H1 (cell line): ENCODE data around the gene ANK3. TPM values are rescaled to one million over a fixed set of nuclear protein-coding genes. Genes with fewer than 3 reads are reported as not detected.

ENCODE experiments used
- BACH1 ChIP-seq: IDR thresholded peaks from 2 replicates; pipeline ENCODE4 v1.6.1; 2012; ENCODE audit warnings: low read length, improper control_type of control experiment
- HDAC2 ChIP-seq, 2 experiments: fragments of 300-600 bp in 1 of 2; sonication (generic) in 1 of 2; IDR thresholded peaks; 2 replicates each; pipeline ENCODE4 v1.6.1; 2011 to 2012; ENCODE audit warnings: low read depth in 2 of 2, low read length in 2 of 2, mild to moderate bottlenecking in 2 of 2, moderate library complexity in 2 of 2, borderline replicate concordance in 1 of 2, inconsistent platforms in 1 of 2
- JUN ChIP-seq: IDR thresholded peaks from 2 replicates; pipeline ENCODE4 v1.6.1; 2011; ENCODE audit warnings: low read depth, mild to moderate bottlenecking, improper control_type of control experiment, low read length
- NANOG ChIP-seq: IDR thresholded peaks from 2 replicates; pipeline ENCODE4 v1.6.1; 2011; ENCODE audit warnings: low read length, low read depth, mild to moderate bottlenecking, inconsistent platforms; ENCODE audit not compliant: insufficient read depth, poor library complexity, severe bottlenecking
- SP2 ChIP-seq: IDR thresholded peaks from 2 replicates; pipeline ENCODE4 v1.6.1; 2012; ENCODE audit warnings: mild to moderate bottlenecking, low read length, inconsistent platforms
- SP4 ChIP-seq: IDR thresholded peaks from 2 replicates; pipeline ENCODE4 v1.6.1; 2012; ENCODE audit warnings: low read length, inconsistent platforms
- TAF1 ChIP-seq: IDR thresholded peaks from 2 replicates; pipeline ENCODE4 v1.6.1; 2011; ENCODE audit warnings: mild to moderate bottlenecking, low read depth, low read length
- TAF7 ChIP-seq: optimal IDR thresholded peaks from 2 replicates; pipeline ENCODE3; 2011; ENCODE audit warnings: low read depth, mild to moderate bottlenecking, inconsistent platforms, low read length, moderate library complexity, borderline replicate concordance
- polyA plus RNA-seq, 7 experiments: library from polyadenylated mRNA; depleted of rRNA in 3 of 7; stranded (reverse) in 5 of 7; unstranded in 2 of 7; fragments of >200 nt in 5 of 7; fragments of 200-250 nt in 2 of 7; gene quantifications; 1 replicate in 5 of 7; 2 replicates in 1 of 7; 4 replicates in 1 of 7; pipeline versions ENCODE4 v1.2.1 to v1.2.3, GENCODE V29; 2011 to 2013; ENCODE audit warnings: missing spikeins in 2 of 7, mixed read lengths in 2 of 7
- total RNA-seq: library from RNA; stranded (reverse); fragmentation: NEBNext Ultra II Directional; extraction: Animal tissue kit (Norgen Biotek cat#: 25700); gene quantifications from 2 replicates; pipeline ENCODE4 v1.2.1, GENCODE V29; 2021
- TF ChIP-seq, protein P1 (sequence below): fragments of 300-600 bp; sonication (generic); IDR thresholded peaks from 2 replicates; pipeline ENCODE4 v1.7.1; 2012; ENCODE audit warnings: low read length, moderate library complexity, mild to moderate bottlenecking, inconsistent platforms; ENCODE audit not compliant: insufficient replicate concordance

ANK3 gene
- total and polyA plus RNA-seq, 2 of the 8 experiments (the other 6 are each of a cell fraction or from before 2014, with no cell fraction given), result 18.1 to 67.9 TPM

DNA sequence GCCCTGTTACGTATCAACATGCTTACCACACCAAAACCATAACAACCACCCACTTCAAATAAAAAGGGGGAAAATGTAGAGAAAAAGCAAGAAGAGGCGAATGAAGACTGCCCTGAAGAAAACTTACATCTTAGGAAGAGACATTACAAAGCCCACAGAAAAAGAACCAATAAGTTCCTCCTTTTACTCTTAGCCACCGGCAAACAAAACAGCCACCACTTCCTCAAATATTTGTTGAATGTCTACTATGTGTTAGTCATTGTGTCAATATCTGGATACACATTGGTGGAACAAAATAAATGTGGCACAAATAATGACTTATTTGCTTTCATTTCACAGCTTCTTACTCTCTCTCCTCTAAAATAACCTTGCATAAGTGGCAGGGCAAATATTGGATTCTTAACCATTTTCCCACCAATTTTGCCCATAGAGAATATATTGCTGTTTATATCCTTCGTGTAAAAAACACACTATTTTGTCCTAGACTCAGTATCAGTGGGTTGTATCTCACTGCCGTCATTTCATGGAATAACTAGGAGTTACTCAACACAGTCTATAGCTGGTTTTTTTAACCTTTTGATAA is 106.8 kb downstream of the ANK3 start (continued):
- TF ChIP-seq, protein P1, sequence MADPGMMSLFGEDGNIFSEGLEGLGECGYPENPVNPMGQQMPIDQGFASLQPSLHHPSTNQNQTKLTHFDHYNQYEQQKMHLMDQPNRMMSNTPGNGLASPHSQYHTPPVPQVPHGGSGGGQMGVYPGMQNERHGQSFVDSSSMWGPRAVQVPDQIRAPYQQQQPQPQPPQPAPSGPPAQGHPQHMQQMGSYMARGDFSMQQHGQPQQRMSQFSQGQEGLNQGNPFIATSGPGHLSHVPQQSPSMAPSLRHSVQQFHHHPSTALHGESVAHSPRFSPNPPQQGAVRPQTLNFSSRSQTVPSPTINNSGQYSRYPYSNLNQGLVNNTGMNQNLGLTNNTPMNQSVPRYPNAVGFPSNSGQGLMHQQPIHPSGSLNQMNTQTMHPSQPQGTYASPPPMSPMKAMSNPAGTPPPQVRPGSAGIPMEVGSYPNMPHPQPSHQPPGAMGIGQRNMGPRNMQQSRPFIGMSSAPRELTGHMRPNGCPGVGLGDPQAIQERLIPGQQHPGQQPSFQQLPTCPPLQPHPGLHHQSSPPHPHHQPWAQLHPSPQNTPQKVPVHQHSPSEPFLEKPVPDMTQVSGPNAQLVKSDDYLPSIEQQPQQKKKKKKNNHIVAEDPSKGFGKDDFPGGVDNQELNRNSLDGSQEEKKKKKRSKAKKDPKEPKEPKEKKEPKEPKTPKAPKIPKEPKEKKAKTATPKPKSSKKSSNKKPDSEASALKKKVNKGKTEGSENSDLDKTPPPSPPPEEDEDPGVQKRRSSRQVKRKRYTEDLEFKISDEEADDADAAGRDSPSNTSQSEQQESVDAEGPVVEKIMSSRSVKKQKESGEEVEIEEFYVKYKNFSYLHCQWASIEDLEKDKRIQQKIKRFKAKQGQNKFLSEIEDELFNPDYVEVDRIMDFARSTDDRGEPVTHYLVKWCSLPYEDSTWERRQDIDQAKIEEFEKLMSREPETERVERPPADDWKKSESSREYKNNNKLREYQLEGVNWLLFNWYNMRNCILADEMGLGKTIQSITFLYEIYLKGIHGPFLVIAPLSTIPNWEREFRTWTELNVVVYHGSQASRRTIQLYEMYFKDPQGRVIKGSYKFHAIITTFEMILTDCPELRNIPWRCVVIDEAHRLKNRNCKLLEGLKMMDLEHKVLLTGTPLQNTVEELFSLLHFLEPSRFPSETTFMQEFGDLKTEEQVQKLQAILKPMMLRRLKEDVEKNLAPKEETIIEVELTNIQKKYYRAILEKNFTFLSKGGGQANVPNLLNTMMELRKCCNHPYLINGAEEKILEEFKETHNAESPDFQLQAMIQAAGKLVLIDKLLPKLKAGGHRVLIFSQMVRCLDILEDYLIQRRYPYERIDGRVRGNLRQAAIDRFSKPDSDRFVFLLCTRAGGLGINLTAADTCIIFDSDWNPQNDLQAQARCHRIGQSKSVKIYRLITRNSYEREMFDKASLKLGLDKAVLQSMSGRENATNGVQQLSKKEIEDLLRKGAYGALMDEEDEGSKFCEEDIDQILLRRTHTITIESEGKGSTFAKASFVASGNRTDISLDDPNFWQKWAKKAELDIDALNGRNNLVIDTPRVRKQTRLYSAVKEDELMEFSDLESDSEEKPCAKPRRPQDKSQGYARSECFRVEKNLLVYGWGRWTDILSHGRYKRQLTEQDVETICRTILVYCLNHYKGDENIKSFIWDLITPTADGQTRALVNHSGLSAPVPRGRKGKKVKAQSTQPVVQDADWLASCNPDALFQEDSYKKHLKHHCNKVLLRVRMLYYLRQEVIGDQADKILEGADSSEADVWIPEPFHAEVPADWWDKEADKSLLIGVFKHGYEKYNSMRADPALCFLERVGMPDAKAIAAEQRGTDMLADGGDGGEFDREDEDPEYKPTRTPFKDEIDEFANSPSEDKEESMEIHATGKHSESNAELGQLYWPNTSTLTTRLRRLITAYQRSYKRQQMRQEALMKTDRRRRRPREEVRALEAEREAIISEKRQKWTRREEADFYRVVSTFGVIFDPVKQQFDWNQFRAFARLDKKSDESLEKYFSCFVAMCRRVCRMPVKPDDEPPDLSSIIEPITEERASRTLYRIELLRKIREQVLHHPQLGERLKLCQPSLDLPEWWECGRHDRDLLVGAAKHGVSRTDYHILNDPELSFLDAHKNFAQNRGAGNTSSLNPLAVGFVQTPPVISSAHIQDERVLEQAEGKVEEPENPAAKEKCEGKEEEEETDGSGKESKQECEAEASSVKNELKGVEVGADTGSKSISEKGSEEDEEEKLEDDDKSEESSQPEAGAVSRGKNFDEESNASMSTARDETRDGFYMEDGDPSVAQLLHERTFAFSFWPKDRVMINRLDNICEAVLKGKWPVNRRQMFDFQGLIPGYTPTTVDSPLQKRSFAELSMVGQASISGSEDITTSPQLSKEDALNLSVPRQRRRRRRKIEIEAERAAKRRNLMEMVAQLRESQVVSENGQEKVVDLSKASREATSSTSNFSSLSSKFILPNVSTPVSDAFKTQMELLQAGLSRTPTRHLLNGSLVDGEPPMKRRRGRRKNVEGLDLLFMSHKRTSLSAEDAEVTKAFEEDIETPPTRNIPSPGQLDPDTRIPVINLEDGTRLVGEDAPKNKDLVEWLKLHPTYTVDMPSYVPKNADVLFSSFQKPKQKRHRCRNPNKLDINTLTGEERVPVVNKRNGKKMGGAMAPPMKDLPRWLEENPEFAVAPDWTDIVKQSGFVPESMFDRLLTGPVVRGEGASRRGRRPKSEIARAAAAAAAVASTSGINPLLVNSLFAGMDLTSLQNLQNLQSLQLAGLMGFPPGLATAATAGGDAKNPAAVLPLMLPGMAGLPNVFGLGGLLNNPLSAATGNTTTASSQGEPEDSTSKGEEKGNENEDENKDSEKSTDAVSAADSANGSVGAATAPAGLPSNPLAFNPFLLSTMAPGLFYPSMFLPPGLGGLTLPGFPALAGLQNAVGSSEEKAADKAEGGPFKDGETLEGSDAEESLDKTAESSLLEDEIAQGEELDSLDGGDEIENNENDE, result no peak
- TF ChIP-seq HDAC2 (IDR thresholded peaks at IDR 0.05; ENCODE audit: borderline replicate concordance in 1 of 2, low read depth in 2 of 2, low read length in 2 of 2) (no peak), TAF7 (no peak), NANOG (no peak), BACH1 (no peak), SP4 (no peak), TAF1 (no peak), SP2 (no peak), JUN (no peak)
- TF ChIP-seq, all 59 proteins: peak for 0
